Measurements from ENCODE around the gene ANKRD13D. TPM values are rescaled to one million over a fixed set of nuclear protein-coding genes. Genes with fewer than 3 reads are reported as not detected.

ANKRD13D gene
- polyA plus RNA-seq, 1 of the 3 experiments (the other 2 are of a cell fraction) = 50.2 TPM

DNA sequence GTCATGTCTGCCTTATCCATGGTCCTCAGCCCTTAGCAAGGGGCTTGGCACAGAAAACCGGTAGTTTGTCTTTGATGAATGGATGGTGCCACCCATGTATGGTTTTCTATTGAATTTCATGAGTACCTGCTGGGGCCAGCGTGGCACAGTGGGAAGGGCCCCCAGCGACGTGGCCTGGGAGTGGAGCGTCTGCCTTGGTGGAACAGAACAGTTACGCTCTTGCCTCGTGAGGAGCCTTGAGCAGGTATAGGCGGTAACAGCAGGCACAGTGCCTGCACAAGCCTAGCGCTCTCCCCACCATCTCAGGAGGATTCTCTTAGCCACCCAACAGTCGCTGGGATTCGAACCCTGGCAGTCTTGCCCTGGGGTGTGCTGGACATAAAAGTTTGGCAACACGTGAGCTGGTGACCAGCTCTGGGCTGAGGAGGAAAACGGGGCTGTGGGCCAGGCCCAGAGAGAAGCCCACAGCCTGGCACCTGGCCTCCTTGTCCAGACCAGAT, 11.2 kb downstream of the ANKRD13D start:
- H3F3A ChIP-seq (replicated peaks; ENCODE audit: insufficient read depth) = peaks cover 11% of the 10 kb centered on the region
- H3K9me3 ChIP-seq = peaks cover 15% of the 10 kb centered on the region; the same call in 1 of the 2 replicates
- no peak overlapping the region for H3K27ac ChIP-seq (ENCODE audit: low read depth in 2 of 2, low read length in 1 of 2)
- H3K79me2 ChIP-seq (ENCODE audit: insufficient read depth) = peaks cover 30% of the 10 kb centered on the region
- no peak overlapping the region for H3K4me3 ChIP-seq (ENCODE audit: low read depth in 2 of 2, low read length in 1 of 2)
- H3K9ac ChIP-seq = no peak overlapping the region
- H3K36me3 ChIP-seq (replicated peaks in 1 of 2; ENCODE audit: control insufficient read depth in 1 of 2, insufficient read depth in 2 of 2, low read length in 1 of 2) = peaks cover 31 to 37% of the 10 kb centered on the region in 2 experiments
- DNase-seq = no peak
- H3K9me2 ChIP-seq = no peaks in the 10 kb centered on the region
- H4K20me1 ChIP-seq (ENCODE audit: insufficient read depth) = no peaks in the 10 kb centered on the region
- peaks cover 13 to 17% of the 10 kb centered on the region in 2 experiments; a peak in 2 of 4 replicates for H3K4me1 ChIP-seq (ENCODE audit: control insufficient read depth in 1 of 2, insufficient read depth in 2 of 2, low read depth in 1 of 2, low read length in 1 of 2)
- H3K27me3 ChIP-seq (ENCODE audit: insufficient read depth) = no peaks in the 10 kb centered on the region
- WGBS (ENCODE audit: low lambda C conversion rate) = 94% methylated on average over 10 of the region's 13 CpGs
- CTCF ChIA-PET = interaction anchor here (1.2 to 5.1 kb wide), 3 partner anchors 12 to 17 kb away, joined by 3 to 37 read pairs (median 10); partner anchors contain the start of gene ANKRD13D
- H2AFZ ChIP-seq (ENCODE audit: low read depth) = no peak overlapping the region
- H3K4me2 ChIP-seq = no peak overlapping the region
- TF ChIP-seq, protein P1, sequence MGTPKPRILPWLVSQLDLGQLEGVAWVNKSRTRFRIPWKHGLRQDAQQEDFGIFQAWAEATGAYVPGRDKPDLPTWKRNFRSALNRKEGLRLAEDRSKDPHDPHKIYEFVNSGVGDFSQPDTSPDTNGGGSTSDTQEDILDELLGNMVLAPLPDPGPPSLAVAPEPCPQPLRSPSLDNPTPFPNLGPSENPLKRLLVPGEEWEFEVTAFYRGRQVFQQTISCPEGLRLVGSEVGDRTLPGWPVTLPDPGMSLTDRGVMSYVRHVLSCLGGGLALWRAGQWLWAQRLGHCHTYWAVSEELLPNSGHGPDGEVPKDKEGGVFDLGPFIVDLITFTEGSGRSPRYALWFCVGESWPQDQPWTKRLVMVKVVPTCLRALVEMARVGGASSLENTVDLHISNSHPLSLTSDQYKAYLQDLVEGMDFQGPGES (IDR thresholded peaks at IDR 0.05; ENCODE audit: low read depth, low read length) = no peak
- TF ChIP-seq GATA2 (CRISPR knock-in tag; IDR thresholded peaks at IDR 0.05) (no peak), JUND (IDR thresholded peaks at IDR 0.05) (no peak), RFX5 (IDR thresholded peaks at IDR 0.05; ENCODE audit: low read length) (no peak), TEAD4 (IDR thresholded peaks at IDR 0.05; ENCODE audit: borderline replicate concordance, insufficient read depth) (no peak), RCOR1 (IDR thresholded peaks at IDR 0.05; ENCODE audit: low read length) (no peak), NFIC (IDR thresholded peaks at IDR 0.05; ENCODE audit: borderline replicate concordance) (no peak), TAF1 (IDR thresholded peaks at IDR 0.05; ENCODE audit: borderline replicate concordance, low read depth, low read length) (no peak), RXRA (IDR thresholded peaks at IDR 0.05; ENCODE audit: borderline replicate concordance, low read depth) (no peak), SMC3 (IDR thresholded peaks at IDR 0.05; ENCODE audit: low read depth, low read length) (no peak), NRF1 (IDR thresholded peaks at IDR 0.05; ENCODE audit: low read depth, low read length) (no peak), CHD2 (IDR thresholded peaks at IDR 0.05; ENCODE audit: low read length, partially characterized antibody) (no peak), MEF2A (IDR thresholded peaks at IDR 0.05; ENCODE audit: borderline replicate concordance, low read depth) (no peak), RAD21 (IDR thresholded peaks at IDR 0.05; ENCODE audit: low read length) (no peak), EP300 (IDR thresholded peaks at IDR 0.05; ENCODE audit: borderline replicate concordance in 1 of 2, low read depth in 1 of 2, low read length in 1 of 2) (no peak)
- TF ChIP-seq, protein P2, sequence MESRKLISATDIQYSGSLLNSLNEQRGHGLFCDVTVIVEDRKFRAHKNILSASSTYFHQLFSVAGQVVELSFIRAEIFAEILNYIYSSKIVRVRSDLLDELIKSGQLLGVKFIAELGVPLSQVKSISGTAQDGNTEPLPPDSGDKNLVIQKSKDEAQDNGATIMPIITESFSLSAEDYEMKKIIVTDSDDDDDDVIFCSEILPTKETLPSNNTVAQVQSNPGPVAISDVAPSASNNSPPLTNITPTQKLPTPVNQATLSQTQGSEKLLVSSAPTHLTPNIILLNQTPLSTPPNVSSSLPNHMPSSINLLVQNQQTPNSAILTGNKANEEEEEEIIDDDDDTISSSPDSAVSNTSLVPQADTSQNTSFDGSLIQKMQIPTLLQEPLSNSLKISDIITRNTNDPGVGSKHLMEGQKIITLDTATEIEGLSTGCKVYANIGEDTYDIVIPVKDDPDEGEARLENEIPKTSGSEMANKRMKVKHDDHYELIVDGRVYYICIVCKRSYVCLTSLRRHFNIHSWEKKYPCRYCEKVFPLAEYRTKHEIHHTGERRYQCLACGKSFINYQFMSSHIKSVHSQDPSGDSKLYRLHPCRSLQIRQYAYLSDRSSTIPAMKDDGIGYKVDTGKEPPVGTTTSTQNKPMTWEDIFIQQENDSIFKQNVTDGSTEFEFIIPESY (IDR thresholded peaks at IDR 0.05; ENCODE audit: borderline replicate concordance, low read depth) = no peak
- TF ChIP-seq, protein P3, sequence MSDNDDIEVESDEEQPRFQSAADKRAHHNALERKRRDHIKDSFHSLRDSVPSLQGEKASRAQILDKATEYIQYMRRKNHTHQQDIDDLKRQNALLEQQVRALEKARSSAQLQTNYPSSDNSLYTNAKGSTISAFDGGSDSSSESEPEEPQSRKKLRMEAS (IDR thresholded peaks at IDR 0.05; ENCODE audit: low read depth) = no peak
- POLR2A ChIA-PET = no interaction called here

All from SK-N-SH (cell line).